Fibroblast of lung (primary cell): Measurements from ENCODE around the gene MOB1B.

Source experiments
- EZH2 ChIP-seq: IDR thresholded peaks from 2 replicates; pipeline ENCODE4 v1.5.1; 2012; ENCODE audit warnings: low read length, control low read depth, mild to moderate bottlenecking; ENCODE audit errors: missing control alignments
- TF ChIP-seq, protein P1 (sequence below), 2 donors: IDR thresholded peaks in 1 of 2; conservative IDR thresholded peaks in 1 of 2; 1 replicate in 1 of 2; 2 replicates in 1 of 2; pipeline ENCODE4 v1.5.1; 2011 to 2012; ENCODE audit warnings: low read length in 2 of 2, control low read depth in 1 of 2, inconsistent platforms in 1 of 2, low read depth in 1 of 2, mild to moderate bottlenecking in 1 of 2

DNA sequence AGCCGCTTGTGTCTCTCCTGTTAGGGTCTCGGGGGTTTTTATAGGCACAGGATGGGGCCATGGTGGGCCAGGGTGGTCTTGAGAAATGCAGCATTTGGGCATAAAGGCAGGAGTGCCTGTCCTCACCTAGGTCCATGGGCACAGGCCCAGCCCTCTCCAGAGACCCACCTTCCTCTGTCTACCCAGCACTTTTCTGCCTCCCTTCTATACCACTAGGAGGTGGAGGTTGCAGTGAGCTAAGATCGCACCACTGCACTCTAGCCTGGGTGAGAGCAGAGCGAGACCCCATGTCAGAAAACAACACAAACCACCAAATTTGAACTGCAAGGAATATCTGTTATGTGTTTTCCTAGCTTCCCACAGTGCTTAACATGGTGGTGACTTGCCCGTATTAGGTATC lies 38.0 kb downstream of the MOB1B start:
- TF ChIP-seq, protein P1, sequence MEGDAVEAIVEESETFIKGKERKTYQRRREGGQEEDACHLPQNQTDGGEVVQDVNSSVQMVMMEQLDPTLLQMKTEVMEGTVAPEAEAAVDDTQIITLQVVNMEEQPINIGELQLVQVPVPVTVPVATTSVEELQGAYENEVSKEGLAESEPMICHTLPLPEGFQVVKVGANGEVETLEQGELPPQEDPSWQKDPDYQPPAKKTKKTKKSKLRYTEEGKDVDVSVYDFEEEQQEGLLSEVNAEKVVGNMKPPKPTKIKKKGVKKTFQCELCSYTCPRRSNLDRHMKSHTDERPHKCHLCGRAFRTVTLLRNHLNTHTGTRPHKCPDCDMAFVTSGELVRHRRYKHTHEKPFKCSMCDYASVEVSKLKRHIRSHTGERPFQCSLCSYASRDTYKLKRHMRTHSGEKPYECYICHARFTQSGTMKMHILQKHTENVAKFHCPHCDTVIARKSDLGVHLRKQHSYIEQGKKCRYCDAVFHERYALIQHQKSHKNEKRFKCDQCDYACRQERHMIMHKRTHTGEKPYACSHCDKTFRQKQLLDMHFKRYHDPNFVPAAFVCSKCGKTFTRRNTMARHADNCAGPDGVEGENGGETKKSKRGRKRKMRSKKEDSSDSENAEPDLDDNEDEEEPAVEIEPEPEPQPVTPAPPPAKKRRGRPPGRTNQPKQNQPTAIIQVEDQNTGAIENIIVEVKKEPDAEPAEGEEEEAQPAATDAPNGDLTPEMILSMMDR (conservative IDR thresholded peaks at IDR 0.05 in 1 of 2, IDR thresholded peaks at IDR 0.05 in 1 of 2; ENCODE audit: low read depth in 1 of 2, low read length in 2 of 2), result no peak
- TF ChIP-seq EZH2, result no peak
